H1 (cell line): ENCODE results near the gene RAD54L. TPM values are rescaled to one million over a fixed set of nuclear protein-coding genes. Genes with fewer than 3 reads are reported as not detected.
"Not testable (repeated sequence)": the region's sequence is repeated elsewhere in the genome, so short reads cannot be mapped to it uniquely, and the experiment has no call there.

Experiments
- CTCF ChIA-PET: fragments of 300-600 bp; sonication (Branson Sonifier 250); formaldehyde crosslinking; loops from one replicate; lab custom pipeline; 2021; ENCODE audit not compliant: partially characterized antibody; lab: Charles Lee
- POLR2A ChIA-PET: fragments of 300-600 bp; sonication (Branson Sonifier 250); formaldehyde crosslinking; loops from one replicate; lab custom pipeline; 2021; ENCODE audit warnings: inconsistent platforms; ENCODE audit not compliant: partially characterized antibody; lab: Charles Lee
- DNase-seq, 2 experiments: peaks; one replicate each; pipeline versions ENCODE4 v3.0.0 to v3.0.0-alpha.2; 2010 to 2022; ENCODE audit warnings: low spot score in 2 of 2, low read depth in 1 of 2, mixed read lengths in 1 of 2
- FAIRE-seq: peaks from 2 replicates; lab custom pipeline; 2011; peaks lifted over from hg19 to GRCh38; lab: Jason Lieb, UNC
- H2AFZ ChIP-seq: 2 replicates; pipeline ENCODE4 v1.8.1; 2012; ENCODE audit warnings: low read length, inconsistent platforms
- H2AK5ac ChIP-seq: 2 replicates; pipeline ENCODE4 v1.6.1; 2013; ENCODE audit warnings: low read depth, low read length
- H2BK120ac ChIP-seq: replicated peaks from 2 replicates; pipeline ENCODE3; 2013; ENCODE audit warnings: low read depth, low read length, inconsistent platforms
- H2BK12ac ChIP-seq: 2 replicates; pipeline ENCODE4 v1.6.1; 2013; ENCODE audit warnings: low read depth, low read length
- H2BK15ac ChIP-seq: 2 replicates; pipeline ENCODE4 v1.6.1; 2013; ENCODE audit warnings: low read length
- H2BK20ac ChIP-seq: 2 replicates; pipeline ENCODE4 v1.6.1; 2013; ENCODE audit warnings: low read length
- H2BK5ac ChIP-seq: 2 replicates; pipeline ENCODE4 v1.6.1; 2013; ENCODE audit warnings: low read depth, low read length
- H3K14ac ChIP-seq: 2 replicates; pipeline ENCODE4 v1.6.1; 2013; ENCODE audit warnings: inconsistent platforms; ENCODE audit not compliant: insufficient read length
- H3K18ac ChIP-seq: 2 replicates; pipeline ENCODE4 v1.6.1; 2013; ENCODE audit warnings: low read length; ENCODE audit errors: extremely low read depth
- H3K23ac ChIP-seq: 2 replicates; pipeline ENCODE4 v1.6.1; 2013; ENCODE audit warnings: inconsistent platforms; ENCODE audit not compliant: insufficient read length
- H3K23me2 ChIP-seq: 2 replicates; pipeline ENCODE4 v1.6.1; 2013; ENCODE audit warnings: low read depth, low read length
- H3K27ac ChIP-seq: 2 replicates; pipeline ENCODE4 v1.6.1; 2011; ENCODE audit warnings: low read depth, low read length, inconsistent platforms
- H3K27me3 ChIP-seq, 4 experiments: replicated peaks in 1 of 4; 1 replicate in 1 of 4; 2 replicates in 3 of 4; pipeline versions ENCODE4 v1.6.1 to v1.8.1; 2011 to 2013; ENCODE audit warnings: low read length in 3 of 4, mild to moderate bottlenecking in 3 of 4, inconsistent platforms in 2 of 4, mixed read lengths in 2 of 4, moderate library complexity in 1 of 4; ENCODE audit not compliant: control insufficient read depth in 3 of 4, insufficient read depth in 3 of 4; ENCODE audit errors: extremely low read depth in 1 of 4
- H3K36me3 ChIP-seq, 4 experiments: 2 replicates each; pipeline versions ENCODE4 v1.6.1 to v1.8.1; 2011 to 2013; ENCODE audit warnings: mild to moderate bottlenecking in 4 of 4, low read length in 3 of 4, moderate library complexity in 2 of 4, control low read depth in 1 of 4, inconsistent platforms in 1 of 4; ENCODE audit not compliant: insufficient read depth in 4 of 4, control insufficient read depth in 2 of 4
- H3K4ac ChIP-seq: replicated peaks from 2 replicates; pipeline ENCODE3; 2013; ENCODE audit warnings: low read length, low read depth, mixed read lengths, inconsistent platforms; ENCODE audit not compliant: insufficient read length
- H3K4me1 ChIP-seq, 4 experiments: replicated peaks in 1 of 4; 1 replicate in 1 of 4; 2 replicates in 3 of 4; pipeline versions ENCODE4 v1.6.1 to v1.8.1; 2011 to 2013; ENCODE audit warnings: low read length in 3 of 4, inconsistent platforms in 2 of 4, mixed read lengths in 1 of 4; ENCODE audit not compliant: insufficient read depth in 4 of 4, control insufficient read depth in 3 of 4
- H3K4me2 ChIP-seq, 2 experiments: 2 replicates each; pipeline versions ENCODE4 v1.6.1 to v1.8.1; 2011 to 2013; ENCODE audit warnings: low read depth in 2 of 2, low read length in 2 of 2, control low read depth in 1 of 2, inconsistent platforms in 1 of 2, mild to moderate bottlenecking in 1 of 2; ENCODE audit not compliant: insufficient read depth in 1 of 2
- H3K4me3 ChIP-seq, 4 experiments: fragments of 200-600, 300-600 bp in 1 of 4; sonication (generic), shearing (Covaris generic), sonication (Bioruptor Twin) in 1 of 4; 2 replicates each; pipeline versions ENCODE4 v1.5.1 to v1.8.1; 2011 to 2016; ENCODE audit warnings: low read length in 4 of 4, low read depth in 3 of 4, control low read depth in 2 of 4, inconsistent platforms in 2 of 4, mild to moderate bottlenecking in 2 of 4, mixed read lengths in 1 of 4, moderate library complexity in 1 of 4; ENCODE audit not compliant: insufficient read depth in 2 of 4; ENCODE audit errors: extremely low read depth in 1 of 4
- H3K56ac ChIP-seq: replicated peaks from 2 replicates; pipeline ENCODE3; 2013; ENCODE audit warnings: low read depth, mild to moderate bottlenecking, mixed read lengths, low read length, inconsistent platforms; ENCODE audit not compliant: insufficient read length
- H3K79me1 ChIP-seq: 2 replicates; pipeline ENCODE4 v1.6.1; 2013; ENCODE audit warnings: low read depth, low read length, control low read depth
- H3K79me2 ChIP-seq, 2 experiments: 2 replicates each; pipeline versions ENCODE4 v1.6.1 to v1.8.1; 2012 to 2013; ENCODE audit warnings: low read length in 2 of 2, mild to moderate bottlenecking in 2 of 2, inconsistent platforms in 1 of 2; ENCODE audit not compliant: insufficient read depth in 2 of 2, control insufficient read depth in 1 of 2
- H3K9ac ChIP-seq, 4 experiments: replicated peaks in 1 of 4; 1 replicate in 1 of 4; 2 replicates in 3 of 4; pipeline versions ENCODE4 v1.6.1 to v1.8.1; 2011 to 2013; ENCODE audit warnings: low read depth in 3 of 4, low read length in 3 of 4, control low read depth in 2 of 4, mild to moderate bottlenecking in 2 of 4, moderate library complexity in 2 of 4, inconsistent platforms in 1 of 4; ENCODE audit errors: extremely low read depth in 1 of 4
- H3K9me3 ChIP-seq, 2 experiments: 2 replicates each; pipeline versions ENCODE4 v1.6.1 to v1.8.1; 2012 to 2013; ENCODE audit warnings: mild to moderate bottlenecking in 2 of 2, moderate library complexity in 2 of 2, control low read depth in 1 of 2, inconsistent platforms in 1 of 2, low read depth in 1 of 2, low read length in 1 of 2, mixed read lengths in 1 of 2; ENCODE audit not compliant: insufficient read depth in 2 of 2
- H4K20me1 ChIP-seq, 2 experiments: replicated peaks in 1 of 2; 2 replicates each; pipeline versions ENCODE3 to v1.8.1; 2011 to 2013; ENCODE audit warnings: inconsistent platforms in 2 of 2, low read length in 2 of 2, mild to moderate bottlenecking in 1 of 2; ENCODE audit not compliant: insufficient read depth in 2 of 2, control insufficient read depth in 1 of 2
- H4K5ac ChIP-seq: 2 replicates; pipeline ENCODE4 v1.6.1; 2013; ENCODE audit warnings: low read length, low read depth, mixed read lengths, inconsistent platforms; ENCODE audit not compliant: insufficient read length
- H4K8ac ChIP-seq: 2 replicates; pipeline ENCODE4 v1.8.0; 2013; ENCODE audit warnings: mild to moderate bottlenecking, moderate library complexity, low read length, inconsistent platforms; ENCODE audit not compliant: insufficient read depth; ENCODE audit errors: extremely low read depth
- H4K91ac ChIP-seq: replicated peaks from 2 replicates; pipeline ENCODE3; 2013; ENCODE audit warnings: low read length, mixed read lengths, inconsistent platforms; ENCODE audit not compliant: insufficient read length
- WGBS, 2 experiments: shearing (Covaris generic) in 1 of 2; methylation state at CpG; one replicate each; pipeline versions ENCODE4 v1.1.6 to v1.1.7; 2013 to 2015; ENCODE audit warnings: low lambda C conversion rate in 2 of 2, mixed read lengths in 2 of 2, inconsistent platforms in 1 of 2, low coverage in 1 of 2, missing lambda C conversion rate in 1 of 2; ENCODE audit not compliant: insufficient replicate concordance in 2 of 2, insufficient coverage in 1 of 2, insufficient read length in 1 of 2; ENCODE audit errors: extremely low coverage in 1 of 2, missing lambda C conversion rate in 1 of 2; 5-methylcytosine and 5-hydroxymethylcytosine counted together
- polyA plus RNA-seq, 7 experiments: library from polyadenylated mRNA; depleted of rRNA in 3 of 7; stranded (reverse) in 5 of 7; unstranded in 2 of 7; fragments of >200 nt in 5 of 7; fragments of 200-250 nt in 2 of 7; gene quantifications; 1 replicate in 5 of 7; 2 replicates in 1 of 7; 4 replicates in 1 of 7; pipeline versions ENCODE4 v1.2.1 to v1.2.3, GENCODE V29; 2011 to 2013; ENCODE audit warnings: missing spikeins in 2 of 7, mixed read lengths in 2 of 7
- total RNA-seq: library from RNA; stranded (reverse); fragmentation: NEBNext Ultra II Directional; extraction: Animal tissue kit (Norgen Biotek cat#: 25700); gene quantifications from 2 replicates; pipeline ENCODE4 v1.2.1, GENCODE V29; 2021

The RAD54L gene
- total and polyA plus RNA-seq, 2 of the 8 experiments (the other 6 are each of a cell fraction or from before 2014, with no cell fraction given), result 43.5 to 50.3 TPM

- not testable (repeated sequence) for H2BK120ac ChIP-seq, H4K8ac ChIP-seq, DNase-seq, H2BK20ac ChIP-seq, H3K23me2 ChIP-seq, FAIRE-seq, H2BK5ac ChIP-seq, H4K20me1 ChIP-seq, H2BK15ac ChIP-seq, H3K56ac ChIP-seq, H3K9ac ChIP-seq, H3K27ac ChIP-seq, H3K36me3 ChIP-seq, H3K23ac ChIP-seq, H4K5ac ChIP-seq, H3K4ac ChIP-seq, H4K91ac ChIP-seq, H3K14ac ChIP-seq, H2AFZ ChIP-seq, H3K79me2 ChIP-seq, H3K79me1 ChIP-seq, H3K27me3 ChIP-seq, H3K4me2 ChIP-seq, H2BK12ac ChIP-seq, H3K4me3 ChIP-seq, H3K18ac ChIP-seq, H2AK5ac ChIP-seq, H3K9me3 ChIP-seq
- H3K4me1 ChIP-seq, result peaks cover 3 to 11% (median 7%) of the 10 kb centered on the region in 4 experiments; a peak in 6 of 7 replicates
- ChIA-PET POLR2A (interaction anchor here (0.8 to 2.2 kb wide), 8 partner anchors 11 to 100 kb away, joined by 3 to 16 read pairs (median 4); partner anchors contain the start of genes PIK3R3 and RAD54L), CTCF (interaction anchor here (0.7 to 5.4 kb wide), 31 partner anchors 10 to 190 kb away, joined by 3 to 73 read pairs (median 9); partner anchors contain the start of genes LURAP1, POMGNT1 and RAD54L)
- 82% methylated on average over 11 of the region's 11 CpGs; no CpG with 5 or more reads in 1 of the 2 experiments for WGBS, 2 experiments
Observed at GRCh38 chr1:46223055-46223454, 24.5 kb upstream of the RAD54L start.
